GM13976 (cell line): ENCODE measurements around the gene SRD5A3.
A peak's percentile ranks its signal among the peaks of the same experiment; 100 is the strongest.

ENCODE experiments used
- DNase-seq: peaks from one replicate; pipeline ENCODE4 v3.0.0; 2012; ENCODE audit warnings: low spot score
- in situ Hi-C: fragments of 300-500 bp; cut with MboI; formaldehyde crosslinking; loops from one replicate; pipeline ENCODE4 v1.12.0; 2022; ENCODE audit warnings: low sequenced_read_pairs, mixed read lengths, inconsistent platforms; ENCODE audit not compliant: unreplicated experiment
- TF ChIP-seq, protein P1 (sequence below): IDR thresholded peaks from 2 replicates; pipeline ENCODE4 v1.5.1; 2012; ENCODE audit warnings: borderline replicate concordance, mild to moderate bottlenecking; ENCODE audit not compliant: insufficient read depth; ENCODE audit errors: extremely low read depth, missing control alignments, control extremely low read depth

Gene SRD5A3

DNA sequence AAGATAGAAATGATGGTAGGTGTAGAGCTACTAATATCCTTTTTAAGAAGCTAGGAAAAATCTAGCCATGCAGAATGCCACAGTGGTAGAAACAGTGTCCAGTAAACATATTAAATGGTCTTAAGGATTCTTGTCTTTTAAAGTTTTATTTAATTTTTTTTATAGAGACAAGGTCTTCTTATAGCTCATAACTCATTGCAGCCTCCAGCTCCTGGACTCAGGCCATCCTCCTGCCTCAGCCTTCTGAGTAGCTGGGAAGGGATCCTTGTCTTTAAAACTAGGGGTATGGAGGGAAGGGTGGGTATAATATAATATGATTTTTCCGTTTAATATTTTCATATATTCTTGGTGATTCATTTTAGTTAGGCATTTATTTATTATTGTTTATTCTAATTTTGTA lies 53.5 kb downstream of the SRD5A3 start:
- in situ Hi-C loops = no loop called here
- DNase-seq = no peak

DNA sequence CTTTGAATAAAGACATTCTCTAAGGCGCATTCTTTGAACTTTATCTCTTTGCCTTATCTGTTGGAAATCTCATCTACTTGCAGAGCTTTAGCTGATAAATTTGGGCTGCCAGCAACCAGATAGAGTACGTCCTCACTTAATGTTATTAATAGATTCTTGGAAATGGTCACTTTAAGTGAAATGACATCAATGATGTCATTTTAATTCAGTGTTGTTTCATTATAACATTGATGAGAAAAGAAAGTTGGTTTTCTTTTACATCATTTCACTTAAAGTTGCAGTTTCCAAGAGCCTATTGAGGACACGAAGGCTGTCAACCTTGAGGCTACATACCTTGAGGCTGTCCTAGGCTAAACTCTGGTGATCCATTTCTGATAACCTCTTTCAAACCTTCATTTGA lies 59.0 kb downstream of the SRD5A3 start:
- TF ChIP-seq, protein P1, sequence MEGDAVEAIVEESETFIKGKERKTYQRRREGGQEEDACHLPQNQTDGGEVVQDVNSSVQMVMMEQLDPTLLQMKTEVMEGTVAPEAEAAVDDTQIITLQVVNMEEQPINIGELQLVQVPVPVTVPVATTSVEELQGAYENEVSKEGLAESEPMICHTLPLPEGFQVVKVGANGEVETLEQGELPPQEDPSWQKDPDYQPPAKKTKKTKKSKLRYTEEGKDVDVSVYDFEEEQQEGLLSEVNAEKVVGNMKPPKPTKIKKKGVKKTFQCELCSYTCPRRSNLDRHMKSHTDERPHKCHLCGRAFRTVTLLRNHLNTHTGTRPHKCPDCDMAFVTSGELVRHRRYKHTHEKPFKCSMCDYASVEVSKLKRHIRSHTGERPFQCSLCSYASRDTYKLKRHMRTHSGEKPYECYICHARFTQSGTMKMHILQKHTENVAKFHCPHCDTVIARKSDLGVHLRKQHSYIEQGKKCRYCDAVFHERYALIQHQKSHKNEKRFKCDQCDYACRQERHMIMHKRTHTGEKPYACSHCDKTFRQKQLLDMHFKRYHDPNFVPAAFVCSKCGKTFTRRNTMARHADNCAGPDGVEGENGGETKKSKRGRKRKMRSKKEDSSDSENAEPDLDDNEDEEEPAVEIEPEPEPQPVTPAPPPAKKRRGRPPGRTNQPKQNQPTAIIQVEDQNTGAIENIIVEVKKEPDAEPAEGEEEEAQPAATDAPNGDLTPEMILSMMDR = no peak
- no peak for DNase-seq
- in situ Hi-C loops = no loop called here

More for the DNA sequence above, 53.5 kb downstream of the SRD5A3 start:
- TF ChIP-seq, protein P1 = no peak

DNA sequence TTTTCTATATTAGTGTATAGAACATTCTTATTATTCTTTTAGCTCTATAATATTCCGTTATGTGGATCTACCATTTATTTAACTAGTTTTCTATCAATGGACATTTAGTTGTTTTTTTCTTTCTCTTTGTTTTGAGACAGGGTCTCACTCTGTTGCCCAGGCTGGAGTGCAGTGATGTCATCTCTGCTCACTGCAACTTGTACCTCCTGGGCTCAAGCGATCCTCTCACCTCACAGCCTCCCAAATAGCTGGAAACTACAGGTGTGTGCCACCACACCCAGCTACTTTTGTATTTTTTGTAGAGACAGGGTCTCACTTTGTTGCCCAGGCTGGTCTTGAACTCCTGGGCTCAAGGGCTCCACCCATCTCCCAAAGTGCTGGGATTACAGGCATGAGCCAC lies 60.5 kb downstream of the SRD5A3 start:
- TF ChIP-seq, protein P1 = no peak
- in situ Hi-C loops = no loop called here
- no peak for DNase-seq

DNA sequence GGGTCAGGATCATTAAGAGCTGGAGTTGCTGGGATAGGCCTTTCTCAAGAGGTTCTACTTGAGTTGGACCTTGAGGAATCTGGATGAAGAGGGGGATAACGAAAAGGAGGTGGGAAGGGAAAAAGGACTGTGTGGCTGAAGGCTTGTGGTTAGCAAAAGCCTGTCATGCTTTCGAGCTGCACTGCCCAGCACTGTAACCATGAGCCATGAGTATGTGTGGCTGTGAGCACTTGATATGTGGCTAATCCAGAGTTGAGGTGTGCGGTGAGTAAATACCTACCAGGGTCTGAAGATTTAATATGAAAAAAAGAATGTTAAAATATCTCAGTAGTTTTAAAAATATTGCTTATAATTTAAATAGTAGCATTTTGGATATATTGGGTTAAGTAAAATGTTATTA lies 61.1 kb downstream of the SRD5A3 start:
- TF ChIP-seq, protein P1 = no peak
- in situ Hi-C loops = no loop called here
- no peak for DNase-seq

DNA sequence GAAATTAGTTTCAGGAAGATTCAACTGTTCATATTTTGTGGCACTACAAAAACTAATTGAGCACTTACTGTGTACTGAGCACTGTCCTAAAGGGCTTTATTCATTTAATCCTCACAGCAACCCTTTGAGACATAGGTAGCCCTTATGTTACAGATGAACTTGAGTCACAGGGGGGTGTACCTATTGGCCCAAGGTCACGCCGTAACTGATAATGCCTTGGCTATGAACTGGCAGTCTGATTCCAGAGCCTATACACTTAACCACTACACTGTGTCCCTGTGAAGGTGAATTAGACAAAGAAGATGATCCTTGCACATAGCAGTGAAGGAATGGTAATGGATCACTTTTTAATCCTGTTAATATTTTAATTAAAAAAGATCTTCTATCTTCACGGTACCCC lies 61.7 kb downstream of the SRD5A3 start:
- in situ Hi-C loops = no loop called here

DNA sequence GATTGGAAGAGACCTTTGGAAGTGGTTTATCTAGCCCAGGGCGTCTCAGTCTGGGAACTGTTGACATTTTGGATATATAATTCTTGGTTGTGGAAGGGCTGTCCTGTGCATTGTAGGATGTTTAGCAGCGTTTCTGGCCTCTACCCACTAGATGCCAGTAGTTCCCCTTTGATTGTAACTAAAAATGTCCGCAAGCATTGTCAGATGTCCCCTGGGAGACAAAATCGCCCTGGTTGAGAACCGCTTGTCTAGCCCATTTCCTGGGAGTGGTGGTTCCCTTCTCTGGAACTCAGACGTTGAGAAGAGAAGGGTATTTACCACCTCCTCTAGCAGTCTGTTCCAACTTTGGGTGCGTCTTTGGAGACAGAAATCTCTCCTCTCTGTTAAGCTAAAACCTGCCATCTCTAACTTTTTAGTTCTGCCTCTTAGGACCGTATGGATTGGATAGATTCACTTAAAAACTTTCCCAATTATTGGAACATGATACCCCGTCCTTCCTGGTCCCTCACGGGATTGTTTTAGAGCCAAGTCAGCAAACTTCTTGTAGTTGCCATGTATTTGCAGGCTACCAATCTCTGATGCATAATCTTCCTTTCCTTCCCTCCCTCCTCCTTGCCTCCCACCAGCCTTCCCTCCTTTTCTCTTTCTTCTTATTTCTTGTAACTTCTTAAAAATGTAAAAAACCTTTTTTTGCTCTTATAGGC lies 63.6 kb downstream of the SRD5A3 start:
- in situ Hi-C loops = no loop called here
- TF ChIP-seq, protein P1 = peak; percentile 48
- peak; percentile 24 for DNase-seq

More for the DNA sequence above, 61.7 kb downstream of the SRD5A3 start:
- no peak for DNase-seq
- TF ChIP-seq, protein P1 = no peak
